NOMO-1 (cell line): Measurements from ENCODE around the gene KCNH8.
"Not testable (repeated sequence)": the region's sequence is repeated elsewhere in the genome, so short reads cannot be mapped to it uniquely, and the experiment has no call there.

ENCODE experiments used
- DNase-seq, 2 experiments: peaks; one replicate each; lab custom pipeline; 2025; ENCODE audit not compliant: unreplicated experiment in 2 of 2; lab: John Stamatoyannopoulos, UW

Gene KCNH8

GRCh38 chr3:19147905-19148767, at the start of gene KCNH8:
KCNH8 (plus strand) TSS chr3:19148510; CDS start chr3:19148720, 210 bp downstream.
- no peak for DNase-seq

GRCh38 chr3:19102654-19103290, 45.5 kb upstream of the KCNH8 start:
- DNase-seq = not testable (repeated sequence)

- DNase-seq = no peak
Observed at GRCh38 chr3:19103510-19103909, 44.8 kb upstream of the KCNH8 start.

GRCh38 chr3:19104459-19104858, 43.9 kb upstream of the KCNH8 start:
- DNase-seq = no peak

- DNase-seq = peak in 1 of 2 experiments; percentile 32
Observed at GRCh38 chr3:19105826-19106225, 42.5 kb upstream of the KCNH8 start.

- DNase-seq = no peak
Observed at GRCh38 chr3:19106307-19106706, 42.0 kb upstream of the KCNH8 start.

- no peak for DNase-seq
Observed at GRCh38 chr3:19107719-19108118, 40.6 kb upstream of the KCNH8 start.

- no peak for DNase-seq
Observed at GRCh38 chr3:19110335-19110895, 37.9 kb upstream of the KCNH8 start.

GRCh38 chr3:19114461-19114860, 33.8 kb upstream of the KCNH8 start:
- DNase-seq = no peak

GRCh38 chr3:19116239-19116638, 32.1 kb upstream of the KCNH8 start:
- no peak for DNase-seq

GRCh38 chr3:19124752-19125151, 23.6 kb upstream of the KCNH8 start:
- DNase-seq = no peak

- no peak for DNase-seq
Observed at GRCh38 chr3:19139863-19140262, 8.4 kb upstream of the KCNH8 start.

- DNase-seq = peak; percentile 60 to 65
Observed at GRCh38 chr3:19146685-19147650, 1.3 kb upstream of the KCNH8 start.

GRCh38 chr3:19148768-19149091, 420 bp downstream of the KCNH8 start:
- DNase-seq = no peak

GRCh38 chr3:19149368-19149767, 1.1 kb downstream of the KCNH8 start:
- DNase-seq = peak in 1 of 2 experiments; percentile 11

- no peak for DNase-seq
Observed at GRCh38 chr3:19151171-19151570, 2.9 kb downstream of the KCNH8 start.

GRCh38 chr3:19154693-19155250, 6.5 kb downstream of the KCNH8 start:
- DNase-seq = no peak

- DNase-seq = no peak
Observed at GRCh38 chr3:19155375-19155774, 7.1 kb downstream of the KCNH8 start.

GRCh38 chr3:19159966-19160635, 11.8 kb downstream of the KCNH8 start:
- DNase-seq = no peak

- DNase-seq = no peak
Observed at GRCh38 chr3:19165654-19166053, 17.3 kb downstream of the KCNH8 start.
